OCI-LY3 (cell line): ENCODE results near the gene CUX1.

Experiments used
- CTCF ChIP-seq: fragments of 200-600, 300-600 bp; sonication (generic); IDR thresholded peaks from 2 replicates; pipeline ENCODE4 v1.5.1; 2014; ENCODE audit warnings: antibody characterized with exemption, low read length, low read depth
- EZH2phosphoT487 ChIP-seq: fragments of 200-600 bp; shearing (Covaris generic); IDR thresholded peaks from 2 replicates; pipeline ENCODE4 v1.6.1; 2018; ENCODE audit warnings: antibody characterized with exemption, mixed run types, low read depth

- TF ChIP-seq CTCF, result no peak
- no peak for TF ChIP-seq EZH2phosphoT487
Observed at GRCh38 chr7:102222445-102222844, 405.0 kb downstream of the CUX1 start.
